ENCODE results near the gene NUP93. TPM values are rescaled to one million over a fixed set of nuclear protein-coding genes. Genes with fewer than 3 reads are reported as not detected.

The NUP93 gene
- total and polyA plus RNA-seq, 2 experiments from 2014 or later: 23.5 to 35.7 TPM

- no peak for DNase-seq (ENCODE audit: low spot score)
- Histone ChIP-seq H3K79me2 (no peaks in the 10 kb centered on the region), H3K4me3 (no peak overlapping the region), H3K27me3 (no peaks in the 10 kb centered on the region), H3K36me3 (replicated peaks; ENCODE audit: insufficient read depth, low read depth) (no peaks in the 10 kb centered on the region), H3K27ac (no peak overlapping the region), H3K4me1 (ENCODE audit: insufficient read depth) (no peaks in the 10 kb centered on the region), H3K9me2 (replicated peaks; ENCODE audit: insufficient read depth) (no peaks in the 10 kb centered on the region), H3K4me2 (no peak overlapping the region), H4K20me1 (ENCODE audit: insufficient read depth, poor library complexity, severe bottlenecking) (no peaks in the 10 kb centered on the region), H3K9me3 (ENCODE audit: low read depth) (no peaks in the 10 kb centered on the region), H2AFZ (no peak overlapping the region)
- TF ChIP-seq EZH2phosphoT487 (IDR thresholded peaks at IDR 0.05; ENCODE audit: low read depth, severe bottlenecking, unreplicated experiment) (no peak), EZH2 (IDR thresholded peaks at IDR 0.05; ENCODE audit: borderline replicate concordance) (no peak), CTCF (IDR thresholded peaks at IDR 0.05; ENCODE audit: poor library complexity) (no peak)
- WGBS (ENCODE audit: low lambda C conversion rate, missing lambda C conversion rate): 89% methylated on average over 5 of the region's 5 CpGs
These were observed 32.3 kb upstream of the NUP93 start for GRCh38 chr16:56697456-56698155.

GRCh38 chr16:56700195-56700594, 29.7 kb upstream of the NUP93 start:
- Histone ChIP-seq H4K20me1 (ENCODE audit: insufficient read depth, poor library complexity, severe bottlenecking) (no peaks in the 10 kb centered on the region), H3K79me2 (no peaks in the 10 kb centered on the region), H3K27ac (no peak overlapping the region), H3K4me3 (no peak overlapping the region), H3K4me2 (no peak overlapping the region), H3K9me2 (replicated peaks; ENCODE audit: insufficient read depth) (no peaks in the 10 kb centered on the region), H3K9me3 (ENCODE audit: low read depth) (no peaks in the 10 kb centered on the region), H3K4me1 (ENCODE audit: insufficient read depth) (no peaks in the 10 kb centered on the region), H3K27me3 (no peaks in the 10 kb centered on the region), H2AFZ (no peak overlapping the region), H3K36me3 (replicated peaks; ENCODE audit: insufficient read depth, low read depth) (no peaks in the 10 kb centered on the region)
- no peak for DNase-seq (ENCODE audit: low spot score)
- 59% methylated on average over 1 of the region's 1 CpG for WGBS (ENCODE audit: low lambda C conversion rate, missing lambda C conversion rate)
- TF ChIP-seq EZH2phosphoT487 (IDR thresholded peaks at IDR 0.05; ENCODE audit: low read depth, severe bottlenecking, unreplicated experiment) (no peak), CTCF (IDR thresholded peaks at IDR 0.05; ENCODE audit: poor library complexity) (no peak), EZH2 (IDR thresholded peaks at IDR 0.05; ENCODE audit: borderline replicate concordance) (no peak)

GRCh38 chr16:56700631-56701030, 29.3 kb upstream of the NUP93 start:
- 100% methylated on average over 1 of the region's 1 CpG for WGBS (ENCODE audit: low lambda C conversion rate, missing lambda C conversion rate)
- no peaks in the 10 kb centered on the region for H3K27me3 ChIP-seq
- H3K4me1 ChIP-seq (ENCODE audit: insufficient read depth): no peaks in the 10 kb centered on the region
- H3K27ac ChIP-seq: no peak overlapping the region
- H3K4me3 ChIP-seq: no peak overlapping the region
- H2AFZ ChIP-seq: no peak overlapping the region
- no peak for DNase-seq (ENCODE audit: low spot score)
- TF ChIP-seq EZH2phosphoT487 (IDR thresholded peaks at IDR 0.05; ENCODE audit: low read depth, severe bottlenecking, unreplicated experiment) (no peak), CTCF (IDR thresholded peaks at IDR 0.05; ENCODE audit: poor library complexity) (no peak), EZH2 (IDR thresholded peaks at IDR 0.05; ENCODE audit: borderline replicate concordance) (no peak)
- no peaks in the 10 kb centered on the region for H3K79me2 ChIP-seq
- no peak overlapping the region for H3K4me2 ChIP-seq
- H3K9me3 ChIP-seq (ENCODE audit: low read depth): no peaks in the 10 kb centered on the region
- H4K20me1 ChIP-seq (ENCODE audit: insufficient read depth, poor library complexity, severe bottlenecking): no peaks in the 10 kb centered on the region
- no peaks in the 10 kb centered on the region for H3K36me3 ChIP-seq (replicated peaks; ENCODE audit: insufficient read depth, low read depth)
- H3K9me2 ChIP-seq (replicated peaks; ENCODE audit: insufficient read depth): no peaks in the 10 kb centered on the region

All from hepatocyte (in vitro differentiated cells).